WI38 (cell line): Measurements from ENCODE around the gene C1GALT1.

Experiments used
- H3K4me3 ChIP-seq: 2 replicates; pipeline ENCODE4 v1.5.1; 2011; ENCODE audit warnings: low read depth, mild to moderate bottlenecking, control low read depth, low read length
- CTCF ChIP-seq: IDR thresholded peaks from 2 replicates; pipeline ENCODE4 v1.5.1; 2012; ENCODE audit warnings: low read depth, mild to moderate bottlenecking, control low read depth, low read length

Gene C1GALT1

GRCh38 chr7:7214398-7215347 lies 32.3 kb downstream of the C1GALT1 start:
- H3K4me3 ChIP-seq = no peak overlapping the region
- TF ChIP-seq CTCF = no peak

- TF ChIP-seq CTCF = no peak
- H3K4me3 ChIP-seq = no peak overlapping the region
Observed at GRCh38 chr7:7216279-7216678, 33.9 kb downstream of the C1GALT1 start.

- no peak overlapping the region for H3K4me3 ChIP-seq
- no peak for TF ChIP-seq CTCF
Observed at GRCh38 chr7:7219216-7219615, 36.9 kb downstream of the C1GALT1 start.

- no peak overlapping the region for H3K4me3 ChIP-seq
- TF ChIP-seq CTCF = no peak
Observed at GRCh38 chr7:7220821-7221220, 38.5 kb downstream of the C1GALT1 start.

GRCh38 chr7:7221599-7222038 lies 39.3 kb downstream of the C1GALT1 start:
- no peak for TF ChIP-seq CTCF
- no peak overlapping the region for H3K4me3 ChIP-seq

GRCh38 chr7:7223250-7223649 lies 40.9 kb downstream of the C1GALT1 start:
- no peak overlapping the region for H3K4me3 ChIP-seq
- TF ChIP-seq CTCF = no peak

GRCh38 chr7:7226407-7226806 lies 44.1 kb downstream of the C1GALT1 start:
- no peak for TF ChIP-seq CTCF

More at GRCh38 chr7:7226407-7226806, 44.1 kb downstream of the C1GALT1 start:
- H3K4me3 ChIP-seq = no peak overlapping the region
